Urothelium cell line (cell line): ENCODE results near the gene NCAM2.
A peak's percentile ranks its signal among the peaks of the same experiment; 100 is the strongest.

Experiments
- DNase-seq: peaks from one replicate; pipeline ENCODE4 v3.0.0; 2011; ENCODE audit warnings: low spot score, mixed read lengths
- FAIRE-seq: peaks from 2 replicates; lab custom pipeline; 2011; peaks lifted over from hg19 to GRCh38; lab: Jason Lieb, UNC

NCAM2 gene

DNA sequence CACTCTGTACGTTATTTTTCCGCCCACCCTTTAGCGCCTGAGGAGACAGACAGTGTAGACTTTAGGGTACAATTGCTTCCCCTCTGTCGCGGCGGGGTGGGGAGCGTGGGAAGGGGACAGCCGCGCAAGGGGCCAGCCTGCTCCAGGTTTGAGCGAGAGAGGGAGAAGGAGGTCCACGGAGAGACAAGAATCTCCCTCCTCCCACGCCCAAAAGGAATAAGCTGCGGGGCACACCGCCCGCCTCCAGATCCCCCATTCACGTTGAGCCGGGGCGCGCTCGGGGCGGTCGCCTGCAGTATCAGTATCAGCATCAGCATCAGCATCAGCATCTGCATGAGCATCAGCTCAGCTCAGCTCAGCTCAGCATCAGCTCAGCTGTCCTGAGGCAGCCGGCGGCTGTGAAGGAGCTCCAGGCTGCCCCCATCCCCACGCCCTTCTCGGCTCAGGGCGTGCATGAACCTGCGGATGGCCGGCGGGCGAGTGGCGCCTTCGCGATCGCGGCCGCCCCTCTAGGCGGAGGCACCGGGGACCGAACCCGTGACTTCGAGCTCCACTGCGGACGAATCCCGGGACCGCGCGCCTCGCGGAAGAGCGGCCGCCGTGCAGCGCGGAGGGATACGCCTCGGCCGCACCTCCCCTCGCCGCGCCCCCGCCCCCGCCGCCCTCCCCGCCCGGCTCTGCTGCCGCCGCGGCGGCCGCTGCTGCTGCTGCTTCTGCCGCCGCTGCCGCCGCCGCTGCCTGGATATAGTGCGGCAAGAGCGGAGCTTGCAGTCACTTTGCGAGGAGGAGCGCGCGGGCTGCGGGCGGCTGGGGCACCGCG, at the start of gene NCAM2:
NCAM2 (plus strand) TSS at position 774 of the 820 bp plus-strand sequence.
- peak; percentile 72 for DNase-seq
- no peak for FAIRE-seq

DNA sequence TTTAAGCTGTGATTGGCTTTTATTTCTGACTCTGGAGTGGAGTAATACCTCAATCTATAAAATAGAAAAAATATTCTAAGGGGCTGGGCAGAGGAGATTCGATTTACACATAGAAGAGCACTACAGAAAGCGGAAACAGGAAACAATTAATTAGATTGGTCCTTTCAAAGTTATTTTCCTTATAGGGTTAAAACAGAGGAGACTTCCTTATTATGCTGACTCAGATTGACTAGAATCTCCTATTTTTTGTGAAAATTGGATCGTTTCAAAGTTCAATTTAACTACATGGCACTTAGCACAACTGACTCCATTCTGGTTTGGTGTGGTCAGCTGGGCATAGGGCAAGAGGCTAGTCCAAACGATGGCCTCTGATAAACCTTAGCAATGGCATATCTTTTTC, 48.3 kb upstream of the NCAM2 start:
- FAIRE-seq (no peak), DNase-seq (no peak)

DNA sequence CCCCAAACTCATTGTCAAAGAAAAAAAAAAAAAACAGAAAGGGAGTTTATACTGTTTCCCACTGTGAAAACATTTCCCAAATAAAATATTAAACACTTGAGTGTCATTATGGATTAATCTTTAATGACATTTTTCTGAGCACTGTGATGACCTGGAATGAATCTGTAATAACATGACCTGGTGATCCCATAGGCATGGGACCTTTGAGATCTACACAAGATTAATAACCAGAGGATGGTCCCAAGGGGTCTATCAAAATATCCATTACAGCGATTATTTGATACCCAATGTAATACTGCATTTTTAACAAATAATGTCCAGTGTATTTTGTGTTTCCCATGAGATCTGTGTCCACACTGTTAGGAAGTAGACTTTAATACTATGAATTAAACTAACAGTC, 32.4 kb upstream of the NCAM2 start:
- DNase-seq (no peak), FAIRE-seq (no peak)

DNA sequence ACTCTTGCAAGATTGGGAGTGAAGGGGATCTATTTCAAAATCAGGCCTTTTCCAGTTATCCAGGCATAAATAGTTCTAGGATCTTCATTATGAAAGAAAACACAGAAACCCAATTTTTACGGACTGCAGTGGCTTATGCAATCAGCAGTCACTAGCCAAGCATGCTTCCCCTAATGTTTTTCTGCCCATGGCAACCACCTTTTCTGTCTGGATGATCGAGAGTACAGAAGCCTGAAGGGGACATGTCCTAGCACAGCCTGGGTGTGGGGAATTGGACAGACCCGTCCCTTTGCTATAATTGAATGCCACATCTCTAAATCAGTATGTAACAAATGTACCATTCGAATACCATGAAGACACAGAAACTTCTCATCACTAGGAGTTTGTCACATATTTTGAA, 29.8 kb upstream of the NCAM2 start:
- peak; percentile 4 for DNase-seq
- no peak for FAIRE-seq

DNA sequence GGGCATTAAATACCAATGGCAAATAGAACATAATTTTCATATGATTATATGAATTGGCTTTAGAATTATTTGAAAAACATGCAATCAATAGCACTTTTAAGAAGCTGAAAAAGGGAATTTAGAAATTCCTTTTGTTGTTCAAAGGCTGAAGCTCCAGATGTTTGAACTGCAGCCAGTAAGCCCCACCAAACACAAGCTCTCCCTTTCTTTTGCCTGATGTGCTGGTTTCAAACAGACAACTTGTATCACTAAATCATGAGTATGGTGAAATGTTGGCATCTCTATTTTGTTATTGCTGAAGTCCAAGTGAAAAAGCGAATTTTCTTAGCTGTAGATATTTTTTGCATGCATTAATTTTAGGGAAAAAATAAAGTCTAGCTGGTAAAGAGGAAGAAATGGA, 27.5 kb upstream of the NCAM2 start:
- no peak for FAIRE-seq
- no peak for DNase-seq

DNA sequence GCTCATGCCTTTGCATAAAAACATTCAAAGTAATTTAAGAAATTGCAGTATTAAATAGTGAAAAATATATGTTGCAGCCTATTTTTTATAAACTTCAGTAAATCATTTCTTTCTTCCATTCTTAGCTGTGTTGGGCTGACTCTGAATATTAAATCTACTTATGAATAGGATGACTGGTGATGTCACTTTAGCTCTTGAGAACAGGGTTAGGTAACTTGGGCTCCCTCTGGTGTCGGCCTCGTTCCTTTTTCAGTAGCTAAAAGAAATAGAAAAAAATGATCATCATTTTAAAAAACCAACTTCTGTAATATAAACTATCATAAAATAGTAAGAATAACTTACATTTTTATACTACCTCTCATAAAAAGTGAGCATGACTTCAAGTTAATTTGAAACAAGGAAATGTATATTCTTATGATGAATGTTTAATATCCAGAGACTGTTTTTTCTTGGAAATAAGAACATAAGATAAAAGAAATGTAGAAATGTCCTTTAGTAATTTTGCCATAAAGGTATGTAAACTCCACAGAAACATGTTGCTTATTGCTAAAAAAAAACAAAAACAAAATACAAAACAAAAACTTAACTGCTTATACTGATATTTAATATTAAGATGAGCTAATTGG, 26.8 kb upstream of the NCAM2 start:
- FAIRE-seq = no peak
- DNase-seq = peak; percentile 52

DNA sequence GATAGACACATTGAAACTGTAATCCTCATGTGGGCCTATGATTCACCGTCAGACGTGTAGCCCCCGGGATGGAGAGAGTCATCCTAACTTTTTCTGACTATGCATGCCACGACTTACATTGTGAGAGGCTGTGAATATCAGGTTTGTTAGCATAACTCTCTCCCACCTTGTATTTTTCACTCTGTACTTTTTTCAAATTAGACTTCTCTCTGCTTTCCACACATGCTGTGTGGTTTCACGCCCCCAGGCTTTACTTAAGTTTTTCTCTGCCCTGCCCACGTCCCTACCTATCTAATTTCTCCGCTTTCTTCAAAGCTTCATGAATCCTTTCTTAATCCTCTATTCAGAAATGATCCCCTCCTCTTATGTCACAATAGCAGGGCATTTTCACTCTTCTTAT, 3.4 kb upstream of the NCAM2 start:
- no peak for DNase-seq
- FAIRE-seq = no peak

DNA sequence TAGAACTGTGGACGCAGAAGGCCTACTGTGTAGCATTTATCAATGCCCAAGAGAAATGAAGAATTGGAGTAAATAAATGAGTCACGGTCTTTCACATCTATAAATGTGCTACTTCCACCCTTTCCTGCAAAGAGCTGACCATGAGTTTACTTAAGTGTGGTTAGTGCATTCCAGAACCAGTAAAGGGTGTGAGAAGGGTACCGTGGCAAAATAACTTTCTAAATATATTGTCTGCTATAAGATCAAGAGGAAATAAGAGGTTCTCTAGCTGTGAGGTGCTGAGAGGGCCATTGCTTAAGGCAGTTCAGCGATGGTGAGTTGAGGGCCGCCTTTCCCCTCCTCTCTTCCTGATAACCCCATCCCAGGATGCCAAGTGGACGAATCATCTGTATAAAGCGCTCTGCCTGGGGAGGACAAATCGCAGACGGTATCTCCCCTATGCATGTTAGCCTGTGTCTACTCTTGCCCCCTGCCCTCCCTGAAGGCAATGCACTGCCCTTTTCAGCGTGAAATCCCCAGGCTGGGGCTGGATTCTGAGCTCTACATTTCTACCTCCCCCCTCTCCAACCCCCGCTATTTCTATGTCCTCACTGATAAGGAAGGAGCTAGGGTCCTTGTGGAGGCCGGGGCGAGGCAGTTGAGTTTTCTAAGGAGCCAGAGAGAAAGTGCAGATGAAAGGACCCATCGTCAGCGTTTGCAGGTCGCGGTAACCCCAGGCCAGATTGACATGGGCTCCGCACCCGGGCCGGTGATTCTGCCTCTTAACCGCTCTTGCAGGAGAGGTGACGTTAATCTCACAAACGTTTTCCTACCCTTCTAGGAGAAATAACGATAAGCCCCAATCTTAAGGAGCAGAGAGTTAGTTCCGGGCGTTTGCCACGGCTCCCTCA, 1.5 kb upstream of the NCAM2 start:
- DNase-seq (peak; percentile 40), FAIRE-seq (no peak)

DNA sequence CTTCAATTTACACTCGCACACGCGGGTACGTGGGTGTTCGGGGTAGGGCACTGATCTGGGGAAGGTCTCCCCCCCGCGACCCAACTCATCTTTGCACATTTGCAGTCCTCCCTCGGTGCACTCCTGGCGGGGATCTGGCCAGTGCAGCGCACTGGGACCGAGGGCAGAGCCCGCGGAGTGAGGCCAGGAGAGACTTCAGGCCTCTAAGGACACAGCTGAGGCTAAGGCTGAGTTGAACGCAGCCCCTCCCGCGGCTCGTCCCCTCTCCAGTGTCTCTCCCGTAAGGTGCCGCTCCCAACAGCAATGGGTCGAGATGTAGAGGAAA, 936 bp upstream of the NCAM2 start:
- FAIRE-seq = no peak
- DNase-seq = no peak

DNA sequence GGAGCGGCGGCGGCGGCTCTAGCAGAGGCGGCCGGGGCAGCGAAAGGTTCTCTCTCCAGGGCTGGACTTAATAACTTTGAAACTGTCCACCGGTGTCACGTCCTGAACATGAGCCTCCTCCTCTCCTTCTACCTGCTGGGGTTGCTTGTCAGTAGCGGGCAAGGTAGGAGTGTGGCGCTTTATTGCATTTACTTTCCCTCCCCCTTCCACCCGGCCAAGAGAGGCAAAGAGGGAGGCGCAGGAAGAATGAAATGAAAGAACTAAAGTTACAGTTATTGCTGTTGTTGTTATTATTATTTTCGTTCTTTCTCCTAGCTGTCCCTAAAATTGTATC, 214 bp downstream of the NCAM2 start:
- FAIRE-seq = no peak
- DNase-seq = no peak

DNA sequence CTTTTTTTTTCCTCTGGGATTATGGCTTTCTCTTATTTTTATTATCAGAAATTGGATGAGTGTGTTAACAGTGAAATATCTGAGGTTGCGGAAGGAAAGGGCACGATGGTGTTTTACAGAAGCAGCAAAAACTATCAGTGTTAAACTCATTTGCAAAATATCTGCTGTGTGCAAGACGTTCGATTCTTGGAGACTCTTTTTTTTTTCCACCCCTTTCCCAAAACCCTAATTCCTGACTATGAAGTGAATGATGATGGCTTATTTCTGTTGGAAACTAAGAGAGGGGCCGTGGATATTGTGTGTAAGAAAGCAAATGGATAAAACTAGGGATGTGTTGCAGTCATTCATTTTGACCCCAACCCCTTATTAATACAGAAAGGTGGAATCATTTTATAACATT, 677 bp downstream of the NCAM2 start:
- DNase-seq (no peak), FAIRE-seq (no peak)

DNA sequence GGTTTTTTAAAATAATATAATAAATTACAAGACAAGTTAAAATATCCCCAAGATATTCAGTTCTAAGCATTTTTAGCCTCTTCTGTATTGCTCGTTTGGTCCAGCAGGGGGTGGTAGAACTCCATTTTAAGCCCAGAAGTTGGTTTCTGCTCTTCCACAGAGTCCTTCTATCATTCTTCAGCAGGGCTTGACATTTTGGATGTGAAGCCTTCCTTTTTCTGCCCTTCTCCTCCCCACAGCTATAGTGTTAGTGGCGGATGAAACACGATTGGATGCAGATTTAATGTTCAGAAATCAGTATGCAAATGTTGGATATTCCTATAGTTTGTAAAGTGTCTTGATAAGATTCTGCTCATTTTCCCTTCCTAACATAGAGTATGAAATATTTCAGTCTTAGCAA, 1.4 kb downstream of the NCAM2 start:
- DNase-seq (peak; percentile 36), FAIRE-seq (no peak)

DNA sequence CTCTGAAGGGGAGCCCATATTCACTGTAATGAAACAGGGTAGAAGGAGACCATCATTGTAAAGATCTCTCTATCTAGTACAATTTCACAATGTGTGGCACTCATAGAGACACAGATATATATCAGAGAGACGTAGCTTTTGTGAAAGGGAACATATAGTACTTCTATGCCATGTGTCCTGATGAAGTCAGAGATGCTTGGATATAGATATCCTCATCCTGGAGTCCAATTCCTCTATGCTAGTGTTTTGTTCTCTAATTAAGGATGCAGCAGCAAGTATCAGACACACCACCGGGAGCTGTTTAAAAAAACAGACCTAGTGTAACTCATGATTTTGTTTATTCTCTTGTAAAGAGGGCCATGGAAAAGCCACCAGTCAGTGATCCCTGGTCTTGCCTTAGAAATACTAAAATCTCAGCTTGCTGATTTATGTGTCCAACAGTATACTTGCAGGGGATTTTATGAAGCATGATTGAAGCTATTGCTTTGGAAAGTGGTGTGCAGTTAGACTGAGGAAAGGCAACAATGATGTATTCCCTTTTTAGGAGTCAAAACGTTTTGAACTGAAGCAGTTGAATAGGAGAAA, 2.5 kb downstream of the NCAM2 start:
- no peak for FAIRE-seq
- no peak for DNase-seq

DNA sequence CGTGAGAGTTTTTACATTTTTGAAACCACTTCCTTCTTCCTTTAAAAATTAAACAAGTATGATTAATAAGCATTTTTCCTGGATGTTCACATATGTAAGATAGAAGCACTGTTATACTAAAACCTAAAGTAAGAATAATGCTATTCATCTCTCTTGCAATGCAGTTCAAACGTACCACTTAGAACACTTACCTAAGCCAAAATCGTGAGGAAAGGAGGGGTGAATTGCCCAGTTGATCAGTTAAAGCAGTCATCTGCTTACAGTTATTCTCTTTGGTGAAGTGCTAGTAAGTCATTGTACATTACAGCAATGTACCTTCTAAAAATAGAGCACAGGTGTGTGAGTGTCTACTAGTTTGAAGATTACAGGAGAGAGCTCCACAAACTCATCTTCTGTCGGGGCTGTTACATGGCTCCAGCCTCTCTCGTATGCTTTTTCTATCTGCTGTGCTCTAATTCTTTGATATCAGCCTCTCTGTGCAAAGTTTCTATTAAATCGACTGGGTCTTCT, 3.4 kb downstream of the NCAM2 start:
- DNase-seq (no peak), FAIRE-seq (no peak)

DNA sequence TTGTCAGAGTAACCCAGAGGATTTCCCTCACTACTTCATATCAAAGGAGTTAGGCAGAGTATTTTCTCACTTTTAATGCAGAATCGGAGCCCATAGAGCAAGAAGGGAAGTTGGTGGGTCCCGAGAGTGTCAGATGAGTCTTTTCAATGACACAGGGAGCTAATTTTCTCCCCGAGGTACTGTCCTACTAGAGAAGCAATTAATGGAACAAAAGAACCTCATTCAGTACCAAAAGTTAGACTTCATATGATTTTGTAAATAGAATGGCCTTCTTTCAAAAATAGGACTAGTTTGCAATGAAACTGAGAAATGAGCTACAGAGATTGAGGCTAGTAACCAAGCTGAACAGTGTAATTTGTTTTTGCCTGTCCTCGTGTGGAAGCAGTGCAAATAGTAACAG, 3.9 kb downstream of the NCAM2 start:
- no peak for FAIRE-seq
- DNase-seq = no peak

DNA sequence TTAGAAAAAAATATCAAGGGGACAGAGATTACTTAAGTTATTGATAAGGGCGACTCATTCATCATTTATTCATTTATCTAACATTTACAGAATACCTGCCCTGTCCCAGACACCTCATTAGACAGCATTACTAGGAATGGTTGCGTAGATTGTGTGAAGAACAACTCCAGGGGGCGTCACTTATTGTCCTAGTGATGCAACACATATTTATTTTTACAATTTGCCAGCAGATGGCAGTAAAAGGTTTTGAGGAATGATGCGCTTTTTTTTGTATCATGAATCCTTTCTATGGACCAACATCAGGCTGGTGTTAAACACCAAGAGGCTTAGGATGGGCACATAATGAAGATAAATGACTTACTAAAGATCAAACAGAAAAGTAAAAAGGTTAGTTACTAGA, 5.5 kb downstream of the NCAM2 start:
- DNase-seq = peak; percentile 18
- FAIRE-seq = no peak

DNA sequence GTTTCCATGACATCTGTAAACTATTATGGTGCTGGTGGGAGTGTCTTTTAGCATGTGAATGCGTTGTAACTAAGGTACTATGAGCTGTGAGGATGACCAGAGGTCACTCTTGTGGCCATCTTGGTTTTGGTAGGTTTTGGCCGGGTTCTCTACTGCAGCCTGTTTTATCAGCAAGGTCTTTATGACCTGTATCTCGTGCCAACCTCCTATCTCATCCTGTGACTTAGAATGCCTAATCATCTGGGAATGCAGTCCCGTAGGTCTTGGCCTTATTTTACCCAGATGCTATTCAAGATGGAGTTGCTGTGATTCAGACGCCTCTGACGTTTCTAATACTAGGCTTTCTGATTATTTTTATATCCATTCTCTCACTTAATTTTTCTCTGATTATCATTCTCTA, 9.4 kb downstream of the NCAM2 start:
- DNase-seq (no peak), FAIRE-seq (no peak)

DNA sequence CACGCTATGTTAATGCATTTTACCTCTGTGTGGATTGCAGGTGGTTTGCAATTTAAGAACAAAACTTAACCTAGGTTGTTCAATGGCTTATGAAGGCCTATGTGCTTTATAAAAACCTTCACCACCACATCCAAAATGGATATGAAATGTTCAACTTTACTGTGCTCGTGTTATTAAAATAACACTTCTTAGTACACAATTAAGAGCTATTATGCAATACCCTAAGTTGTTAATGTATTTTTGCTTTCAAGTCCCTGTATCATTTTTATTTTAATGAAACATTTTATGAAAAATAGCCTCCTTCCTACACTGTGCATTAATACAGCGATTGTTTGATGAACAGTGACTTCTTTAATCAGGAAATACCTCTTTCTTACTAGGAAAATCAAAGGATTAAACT, 12.0 kb downstream of the NCAM2 start:
- FAIRE-seq (no peak), DNase-seq (no peak)

DNA sequence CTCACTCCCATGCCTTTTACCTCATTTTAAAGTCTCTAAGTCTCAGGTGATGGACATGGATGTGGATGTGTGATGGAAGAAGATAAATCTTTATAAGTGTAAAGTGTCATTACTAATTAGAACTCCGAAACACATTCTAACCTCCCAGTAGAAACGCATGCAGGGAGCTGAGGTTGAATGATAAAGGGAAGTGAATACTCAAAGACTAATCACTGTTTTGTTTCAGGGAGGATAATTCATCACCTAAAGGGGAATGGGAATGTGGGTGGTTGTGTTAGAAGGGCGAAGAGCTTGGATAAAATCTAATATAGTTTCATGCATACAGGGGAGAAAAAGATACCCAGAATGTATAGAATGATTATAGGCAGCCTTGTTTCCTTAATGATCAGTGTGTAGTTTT, 12.5 kb downstream of the NCAM2 start:
- DNase-seq = no peak

DNA sequence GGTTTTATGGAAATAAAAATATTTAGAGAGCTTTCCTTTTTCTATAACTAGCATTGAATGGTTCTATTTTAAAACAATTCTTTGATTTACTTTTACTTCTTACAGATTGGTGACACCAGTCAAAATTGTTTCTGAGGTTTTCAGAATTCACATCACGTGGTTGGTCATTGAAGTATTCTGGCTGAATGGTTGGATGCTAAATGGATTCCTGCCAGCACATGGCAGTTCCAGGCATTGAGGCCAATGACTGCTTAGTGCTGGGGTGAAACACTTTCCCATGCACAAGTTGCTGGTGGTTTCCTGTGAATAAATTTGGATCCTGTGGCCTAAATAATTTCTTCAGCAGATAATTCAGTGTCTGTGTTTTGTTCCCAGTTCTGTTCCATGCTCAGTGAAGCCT, 20.6 kb downstream of the NCAM2 start:
- FAIRE-seq (no peak), DNase-seq (no peak)

More for the DNA sequence above, 12.5 kb downstream of the NCAM2 start:
- FAIRE-seq = no peak

DNA sequence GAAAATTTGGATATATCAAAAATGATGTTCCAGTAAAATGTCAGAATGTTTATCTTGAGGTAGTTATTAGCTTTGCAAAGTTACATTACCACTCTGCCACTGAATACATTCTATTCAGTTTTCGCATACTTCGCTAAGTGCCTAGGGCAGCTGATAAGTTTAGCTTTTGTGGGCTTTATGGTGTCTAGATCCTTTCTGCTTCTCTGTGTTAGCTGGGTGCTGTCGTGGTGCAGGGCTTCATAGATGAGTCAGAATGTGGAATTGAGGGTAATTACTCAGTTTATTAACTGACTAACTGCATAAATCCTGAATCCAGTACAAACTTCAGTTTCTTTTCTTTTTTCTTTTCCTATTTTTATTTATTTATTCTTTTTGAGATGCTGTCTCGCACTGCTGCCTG, 21.5 kb downstream of the NCAM2 start:
- FAIRE-seq (no peak), DNase-seq (no peak)
